HepG2 (cell line): ENCODE data around the gene MAPK4. TPM values are rescaled to one million over a fixed set of nuclear protein-coding genes. Genes with fewer than 3 reads are reported as not detected.

Source experiments
- ARNT2 ChIP-seq: sonication (generic); formaldehyde crosslinking; IDR thresholded peaks from 2 replicates; pipeline ENCODE4 v1.8.0; 2022; ENCODE audit warnings: mild to moderate bottlenecking, low read depth, missing genetic modification reagents, moderate library complexity
- KDM5B ChIP-seq: sonication (generic); formaldehyde crosslinking; IDR thresholded peaks from 2 replicates; pipeline ENCODE4 v1.4.0; 2020; ENCODE audit warnings: missing genetic modification reagents, mild to moderate bottlenecking, borderline replicate concordance
- NCOA5 ChIP-seq: sonication (generic); formaldehyde crosslinking; IDR thresholded peaks from 2 replicates; pipeline ENCODE4 v1.4.0; 2020; ENCODE audit warnings: missing genetic modification reagents
- NR2F1 ChIP-seq, 2 experiments: fragments of 450-650 bp in 1 of 2; formaldehyde crosslinking in 1 of 2; IDR thresholded peaks; 2 replicates each; pipeline versions ENCODE4 v1.5.0 to v1.6.1; 2016 to 2020; ENCODE audit warnings: mild to moderate bottlenecking in 1 of 2, missing compliant biosample characterization in 1 of 2, missing genetic modification reagents in 1 of 2, moderate library complexity in 1 of 2
- PAWR ChIP-seq: sonication (generic); formaldehyde crosslinking; IDR thresholded peaks from 2 replicates; pipeline ENCODE4 v1.4.0; 2020; ENCODE audit warnings: missing genetic modification reagents, mild to moderate bottlenecking, borderline replicate concordance
- SMARCC2 ChIP-seq: fragments of 450-650 bp; IDR thresholded peaks from 2 replicates; pipeline ENCODE4 v1.6.1; 2017; ENCODE audit warnings: antibody characterized with exemption, mild to moderate bottlenecking
- TBL1XR1 ChIP-seq: fragments of 150-350 bp; IDR thresholded peaks from 2 replicates; pipeline ENCODE4 v1.6.1; 2014; ENCODE audit warnings: borderline replicate concordance, low read length; ENCODE audit not compliant: partially characterized antibody
- ZBTB7B ChIP-seq: sonication (generic); formaldehyde crosslinking; IDR thresholded peaks from 2 replicates; pipeline ENCODE4 v1.4.0; 2020; ENCODE audit warnings: missing genetic modification reagents
- ZBTB8A ChIP-seq: sonication (generic); formaldehyde crosslinking; IDR thresholded peaks from 2 replicates; pipeline ENCODE4 v1.4.0; 2020; ENCODE audit warnings: mild to moderate bottlenecking, low read depth, missing genetic modification reagents, borderline replicate concordance
- ZNF607 ChIP-seq: sonication (generic); formaldehyde crosslinking; IDR thresholded peaks from 2 replicates; pipeline ENCODE4 v1.5.1; 2020; ENCODE audit warnings: missing genetic modification reagents, mild to moderate bottlenecking, borderline replicate concordance
- ZNF670 ChIP-seq: sonication (generic); formaldehyde crosslinking; IDR thresholded peaks from 2 replicates; pipeline ENCODE4 v1.8.0; 2022; ENCODE audit warnings: mild to moderate bottlenecking, missing genetic modification reagents, borderline replicate concordance
- ZNF672 ChIP-seq: sonication (generic); formaldehyde crosslinking; IDR thresholded peaks from 2 replicates; pipeline ENCODE4 v1.8.1; 2022; ENCODE audit warnings: missing genetic modification reagents
- polyA plus RNA-seq, 8 experiments: library from polyadenylated mRNA; depleted of rRNA in 3 of 8; stranded (reverse) in 7 of 8; unstranded in 1 of 8; fragments of >200 nt; fragmentation: Illumina TruSeq in 4 of 8; extraction: Trizol in 4 of 8; gene quantifications; 2 replicates each; pipeline versions ENCODE4 v1.2.1 to v1.2.3, GENCODE V29; 2011 to 2016; ENCODE audit warnings: low read depth in 4 of 8, missing spikeins in 1 of 8, mixed read lengths in 1 of 8; ENCODE audit not compliant: insufficient read depth in 1 of 8
- total RNA-seq, 5 experiments: library from RNA; depleted of rRNA; stranded (reverse); fragments of >200 nt; fragmentation: Illumina TruSeq; extraction: Trizol; gene quantifications; 2 replicates each; pipeline ENCODE4 v1.2.3, GENCODE V29; 2016; ENCODE audit warnings: low read depth in 1 of 5
- TF ChIP-seq, protein P1 (sequence below): IDR thresholded peaks from 2 replicates; pipeline ENCODE4 v1.6.1; 2016; ENCODE audit warnings: mild to moderate bottlenecking
- TF ChIP-seq, protein P2 (sequence below): sonication (generic); formaldehyde crosslinking; IDR thresholded peaks from 2 replicates; pipeline ENCODE4 v1.4.0; 2020; ENCODE audit warnings: missing genetic modification reagents
- TF ChIP-seq, protein P3 (sequence below): sonication (generic); formaldehyde crosslinking; IDR thresholded peaks from 2 replicates; pipeline ENCODE4 v1.5.0; 2020; ENCODE audit warnings: mild to moderate bottlenecking, missing genetic modification reagents, borderline replicate concordance

Gene MAPK4
- total and polyA plus RNA-seq, 2 of the 13 experiments (the other 11 are each of a cell fraction or from before 2014, with no cell fraction given) = not detected

DNA sequence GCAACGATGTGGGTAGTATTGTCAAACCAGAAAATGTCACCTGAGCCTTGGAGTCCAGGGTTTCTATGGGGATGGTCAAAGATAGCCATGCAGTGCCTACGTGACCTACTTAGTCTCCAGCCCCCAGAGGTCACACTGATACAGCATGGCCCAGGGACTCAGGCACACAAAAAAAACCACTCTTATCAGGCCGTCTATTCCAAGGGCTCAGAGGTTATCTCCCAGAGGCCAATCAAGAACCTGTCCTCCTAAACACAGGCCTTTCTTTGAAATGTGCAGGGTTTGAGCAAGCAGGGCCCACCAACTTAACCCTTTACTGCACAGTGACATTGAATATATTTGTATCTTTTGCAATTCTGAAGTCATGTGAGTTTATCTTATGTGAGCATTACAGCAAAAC, 177.2 kb downstream of the MAPK4 start (continued):
- TF ChIP-seq PAWR (no peak), ZNF670 (CRISPR knock-in tag) (no peak), SMARCC2 (no peak), TBL1XR1 (no peak), NR2F1 (CRISPR knock-in tag; IDR thresholded peaks at IDR 0.05) (0 out of 4 replicates have a peak, but pooled peaks of 1 of the 2 experiments have one; percentile 48), ZNF607 (CRISPR knock-in tag) (no peak), ZBTB8A (CRISPR knock-in tag) (no peak), ARNT2 (CRISPR knock-in tag) (no peak), ZNF672 (no peak), ZBTB7B (CRISPR knock-in tag) (no peak), NCOA5 (CRISPR knock-in tag) (no peak), KDM5B (CRISPR knock-in tag) (no peak)
- TF ChIP-seq, protein P1, sequence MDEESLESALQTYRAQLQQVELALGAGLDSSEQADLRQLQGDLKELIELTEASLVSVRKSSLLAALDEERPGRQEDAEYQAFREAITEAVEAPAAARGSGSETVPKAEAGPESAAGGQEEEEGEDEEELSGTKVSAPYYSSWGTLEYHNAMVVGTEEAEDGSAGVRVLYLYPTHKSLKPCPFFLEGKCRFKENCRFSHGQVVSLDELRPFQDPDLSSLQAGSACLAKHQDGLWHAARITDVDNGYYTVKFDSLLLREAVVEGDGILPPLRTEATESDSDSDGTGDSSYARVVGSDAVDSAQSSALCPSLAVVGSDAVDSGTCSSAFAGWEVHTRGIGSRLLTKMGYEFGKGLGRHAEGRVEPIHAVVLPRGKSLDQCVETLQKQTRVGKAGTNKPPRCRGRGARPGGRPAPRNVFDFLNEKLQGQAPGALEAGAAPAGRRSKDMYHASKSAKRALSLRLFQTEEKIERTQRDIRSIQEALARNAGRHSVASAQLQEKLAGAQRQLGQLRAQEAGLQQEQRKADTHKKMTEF (CRISPR knock-in tag) = no peak
- TF ChIP-seq, protein P2, sequence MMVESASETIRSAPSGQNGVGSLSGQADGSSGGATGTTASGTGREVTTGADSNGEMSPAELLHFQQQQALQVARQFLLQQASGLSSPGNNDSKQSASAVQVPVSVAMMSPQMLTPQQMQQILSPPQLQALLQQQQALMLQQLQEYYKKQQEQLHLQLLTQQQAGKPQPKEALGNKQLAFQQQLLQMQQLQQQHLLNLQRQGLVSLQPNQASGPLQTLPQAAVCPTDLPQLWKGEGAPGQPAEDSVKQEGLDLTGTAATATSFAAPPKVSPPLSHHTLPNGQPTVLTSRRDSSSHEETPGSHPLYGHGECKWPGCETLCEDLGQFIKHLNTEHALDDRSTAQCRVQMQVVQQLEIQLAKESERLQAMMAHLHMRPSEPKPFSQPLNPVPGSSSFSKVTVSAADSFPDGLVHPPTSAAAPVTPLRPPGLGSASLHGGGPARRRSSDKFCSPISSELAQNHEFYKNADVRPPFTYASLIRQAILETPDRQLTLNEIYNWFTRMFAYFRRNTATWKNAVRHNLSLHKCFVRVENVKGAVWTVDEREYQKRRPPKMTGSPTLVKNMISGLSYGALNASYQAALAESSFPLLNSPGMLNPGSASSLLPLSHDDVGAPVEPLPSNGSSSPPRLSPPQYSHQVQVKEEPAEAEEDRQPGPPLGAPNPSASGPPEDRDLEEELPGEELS (CRISPR knock-in tag) = peak; percentile 76
- TF ChIP-seq, protein P3, sequence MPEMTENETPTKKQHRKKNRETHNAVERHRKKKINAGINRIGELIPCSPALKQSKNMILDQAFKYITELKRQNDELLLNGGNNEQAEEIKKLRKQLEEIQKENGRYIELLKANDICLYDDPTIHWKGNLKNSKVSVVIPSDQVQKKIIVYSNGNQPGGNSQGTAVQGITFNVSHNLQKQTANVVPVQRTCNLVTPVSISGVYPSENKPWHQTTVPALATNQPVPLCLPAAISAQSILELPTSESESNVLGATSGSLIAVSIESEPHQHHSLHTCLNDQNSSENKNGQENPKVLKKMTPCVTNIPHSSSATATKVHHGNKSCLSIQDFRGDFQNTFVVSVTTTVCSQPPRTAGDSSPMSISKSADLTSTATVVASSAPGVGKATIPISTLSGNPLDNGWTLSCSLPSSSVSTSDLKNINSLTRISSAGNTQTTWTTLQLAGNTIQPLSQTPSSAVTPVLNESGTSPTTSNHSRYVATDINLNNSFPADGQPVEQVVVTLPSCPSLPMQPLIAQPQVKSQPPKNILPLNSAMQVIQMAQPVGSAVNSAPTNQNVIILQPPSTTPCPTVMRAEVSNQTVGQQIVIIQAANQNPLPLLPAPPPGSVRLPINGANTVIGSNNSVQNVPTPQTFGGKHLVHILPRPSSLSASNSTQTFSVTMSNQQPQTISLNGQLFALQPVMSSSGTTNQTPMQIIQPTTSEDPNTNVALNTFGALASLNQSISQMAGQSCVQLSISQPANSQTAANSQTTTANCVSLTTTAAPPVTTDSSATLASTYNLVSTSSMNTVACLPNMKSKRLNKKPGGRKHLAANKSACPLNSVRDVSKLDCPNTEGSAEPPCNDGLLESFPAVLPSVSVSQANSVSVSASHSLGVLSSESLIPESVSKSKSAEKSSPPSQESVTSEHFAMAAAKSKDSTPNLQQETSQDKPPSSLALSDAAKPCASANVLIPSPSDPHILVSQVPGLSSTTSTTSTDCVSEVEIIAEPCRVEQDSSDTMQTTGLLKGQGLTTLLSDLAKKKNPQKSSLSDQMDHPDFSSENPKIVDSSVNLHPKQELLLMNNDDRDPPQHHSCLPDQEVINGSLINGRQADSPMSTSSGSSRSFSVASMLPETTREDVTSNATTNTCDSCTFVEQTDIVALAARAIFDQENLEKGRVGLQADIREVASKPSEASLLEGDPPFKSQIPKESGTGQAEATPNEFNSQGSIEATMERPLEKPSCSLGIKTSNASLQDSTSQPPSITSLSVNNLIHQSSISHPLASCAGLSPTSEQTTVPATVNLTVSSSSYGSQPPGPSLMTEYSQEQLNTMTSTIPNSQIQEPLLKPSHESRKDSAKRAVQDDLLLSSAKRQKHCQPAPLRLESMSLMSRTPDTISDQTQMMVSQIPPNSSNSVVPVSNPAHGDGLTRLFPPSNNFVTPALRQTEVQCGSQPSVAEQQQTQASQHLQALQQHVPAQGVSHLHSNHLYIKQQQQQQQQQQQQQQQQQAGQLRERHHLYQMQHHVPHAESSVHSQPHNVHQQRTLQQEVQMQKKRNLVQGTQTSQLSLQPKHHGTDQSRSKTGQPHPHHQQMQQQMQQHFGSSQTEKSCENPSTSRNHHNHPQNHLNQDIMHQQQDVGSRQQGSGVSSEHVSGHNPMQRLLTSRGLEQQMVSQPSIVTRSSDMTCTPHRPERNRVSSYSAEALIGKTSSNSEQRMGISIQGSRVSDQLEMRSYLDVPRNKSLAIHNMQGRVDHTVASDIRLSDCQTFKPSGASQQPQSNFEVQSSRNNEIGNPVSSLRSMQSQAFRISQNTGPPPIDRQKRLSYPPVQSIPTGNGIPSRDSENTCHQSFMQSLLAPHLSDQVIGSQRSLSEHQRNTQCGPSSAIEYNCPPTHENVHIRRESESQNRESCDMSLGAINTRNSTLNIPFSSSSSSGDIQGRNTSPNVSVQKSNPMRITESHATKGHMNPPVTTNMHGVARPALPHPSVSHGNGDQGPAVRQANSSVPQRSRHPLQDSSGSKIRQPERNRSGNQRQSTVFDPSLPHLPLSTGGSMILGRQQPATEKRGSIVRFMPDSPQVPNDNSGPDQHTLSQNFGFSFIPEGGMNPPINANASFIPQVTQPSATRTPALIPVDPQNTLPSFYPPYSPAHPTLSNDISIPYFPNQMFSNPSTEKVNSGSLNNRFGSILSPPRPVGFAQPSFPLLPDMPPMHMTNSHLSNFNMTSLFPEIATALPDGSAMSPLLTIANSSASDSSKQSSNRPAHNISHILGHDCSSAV (CRISPR knock-in tag) = no peak
